GM19238 (cell line): Measurements from ENCODE around the gene PELI2.
"Not testable (repeated sequence)": the region's sequence is repeated elsewhere in the genome, so short reads cannot be mapped to it uniquely, and the experiment has no call there.

Source experiments
- DNase-seq: peaks from one replicate; pipeline ENCODE4 v3.0.0; 2011; ENCODE audit warnings: low spot score; ENCODE audit not compliant: insufficient read length

PELI2 gene

DNA sequence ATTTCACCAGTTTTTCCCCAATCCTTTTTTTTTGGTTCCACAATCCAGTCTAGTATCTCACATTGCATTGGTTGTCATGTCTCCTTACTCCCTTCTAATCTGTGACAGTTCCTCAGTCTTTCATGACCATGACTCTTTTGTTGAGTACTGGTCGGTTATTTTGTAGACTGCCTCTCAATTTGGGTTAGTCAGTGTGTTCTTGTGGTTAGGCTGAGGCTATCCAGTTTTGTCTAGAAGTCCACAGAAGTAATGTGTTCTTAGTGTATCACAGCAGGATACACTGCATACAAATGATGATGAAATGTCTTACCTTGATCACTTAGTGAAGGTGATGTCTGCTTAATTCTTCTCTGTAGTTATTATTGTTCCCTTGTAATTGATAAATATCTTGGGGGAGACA lies 24.8 kb downstream of the PELI2 start:
- no peak for DNase-seq

DNA sequence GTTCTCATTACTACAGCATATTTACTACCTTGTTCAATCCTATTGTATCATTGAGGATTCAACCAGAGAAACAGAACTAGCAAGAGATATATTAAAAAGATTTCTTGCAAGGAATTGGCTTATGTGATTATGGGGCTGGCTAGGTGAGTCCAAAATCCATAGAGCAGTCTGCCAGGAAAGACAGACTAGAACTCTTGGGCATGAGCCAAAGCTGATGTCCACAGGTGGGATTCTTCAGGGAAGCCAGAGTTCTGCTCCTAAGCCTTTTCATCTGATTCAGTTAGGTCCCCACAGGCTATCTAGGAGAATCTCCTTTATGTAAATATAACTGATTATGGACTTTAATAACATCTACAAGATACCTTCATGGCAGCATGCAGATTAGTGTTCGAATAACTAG lies 26.0 kb downstream of the PELI2 start:
- DNase-seq: no peak

DNA sequence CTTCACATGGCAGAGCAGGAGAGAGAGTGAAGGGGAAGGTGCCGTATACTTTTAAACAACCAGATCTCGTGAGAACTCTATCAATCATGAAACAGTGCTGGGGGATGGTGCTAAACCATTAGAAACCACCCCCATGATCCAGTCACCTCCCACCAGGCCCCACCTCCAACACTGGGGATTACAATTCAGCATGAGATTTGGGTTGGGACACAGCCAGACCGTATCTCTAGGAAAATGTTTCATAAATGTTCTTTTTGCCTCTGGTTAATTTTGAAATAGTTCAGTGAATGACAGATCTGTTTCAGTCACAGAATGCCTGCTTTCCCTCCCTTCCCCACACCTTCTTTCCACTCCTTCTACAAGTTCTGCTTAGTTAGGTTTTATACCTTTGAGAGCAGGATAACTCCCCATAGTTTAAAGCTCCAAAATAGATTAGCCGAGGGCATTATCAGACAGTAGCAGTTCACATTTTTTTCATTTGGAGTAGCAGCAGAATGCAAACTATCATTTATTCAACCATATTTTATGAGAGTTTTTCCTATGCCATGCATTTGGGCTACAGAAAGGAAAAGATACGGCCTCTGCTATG lies 27.1 kb downstream of the PELI2 start:
- DNase-seq: no peak

DNA sequence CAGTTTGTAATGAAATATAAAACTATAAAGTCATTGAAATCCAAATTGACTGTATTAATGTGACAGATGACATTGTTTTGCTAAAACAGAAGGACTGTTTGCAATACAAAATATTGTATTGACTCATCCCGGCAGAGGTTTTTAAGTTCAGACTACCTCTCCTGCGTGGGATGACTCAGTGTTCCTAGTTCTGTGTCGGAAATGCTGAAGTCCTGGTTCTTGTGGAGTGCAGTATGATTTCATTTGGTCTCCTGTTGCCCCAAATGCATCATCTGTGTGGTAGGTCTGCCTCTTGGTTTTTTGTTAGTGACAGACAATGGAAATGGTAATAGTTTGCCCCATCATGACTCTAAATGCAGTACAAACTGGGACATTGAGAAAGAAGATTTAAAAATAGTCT lies 27.8 kb downstream of the PELI2 start:
- DNase-seq: no peak

DNA sequence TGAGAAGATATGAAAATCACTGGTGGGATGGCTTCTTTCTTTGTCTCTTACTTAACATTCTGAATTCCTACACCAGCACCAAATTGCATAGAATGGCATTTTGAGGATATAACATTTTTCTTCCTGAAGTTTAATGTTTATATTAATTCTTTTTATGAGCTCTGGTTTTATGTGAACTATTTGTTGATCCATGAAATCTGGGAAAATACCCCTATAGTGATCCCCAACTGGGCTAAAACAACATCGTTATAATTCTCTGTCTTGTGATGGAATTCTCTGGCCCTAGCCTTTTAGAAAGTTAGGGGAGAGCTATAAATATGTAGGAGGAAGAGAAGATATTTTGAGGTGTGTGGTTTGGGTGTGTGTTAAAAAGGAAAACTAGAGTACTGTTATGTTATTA lies 29.2 kb downstream of the PELI2 start:
- DNase-seq: no peak

DNA sequence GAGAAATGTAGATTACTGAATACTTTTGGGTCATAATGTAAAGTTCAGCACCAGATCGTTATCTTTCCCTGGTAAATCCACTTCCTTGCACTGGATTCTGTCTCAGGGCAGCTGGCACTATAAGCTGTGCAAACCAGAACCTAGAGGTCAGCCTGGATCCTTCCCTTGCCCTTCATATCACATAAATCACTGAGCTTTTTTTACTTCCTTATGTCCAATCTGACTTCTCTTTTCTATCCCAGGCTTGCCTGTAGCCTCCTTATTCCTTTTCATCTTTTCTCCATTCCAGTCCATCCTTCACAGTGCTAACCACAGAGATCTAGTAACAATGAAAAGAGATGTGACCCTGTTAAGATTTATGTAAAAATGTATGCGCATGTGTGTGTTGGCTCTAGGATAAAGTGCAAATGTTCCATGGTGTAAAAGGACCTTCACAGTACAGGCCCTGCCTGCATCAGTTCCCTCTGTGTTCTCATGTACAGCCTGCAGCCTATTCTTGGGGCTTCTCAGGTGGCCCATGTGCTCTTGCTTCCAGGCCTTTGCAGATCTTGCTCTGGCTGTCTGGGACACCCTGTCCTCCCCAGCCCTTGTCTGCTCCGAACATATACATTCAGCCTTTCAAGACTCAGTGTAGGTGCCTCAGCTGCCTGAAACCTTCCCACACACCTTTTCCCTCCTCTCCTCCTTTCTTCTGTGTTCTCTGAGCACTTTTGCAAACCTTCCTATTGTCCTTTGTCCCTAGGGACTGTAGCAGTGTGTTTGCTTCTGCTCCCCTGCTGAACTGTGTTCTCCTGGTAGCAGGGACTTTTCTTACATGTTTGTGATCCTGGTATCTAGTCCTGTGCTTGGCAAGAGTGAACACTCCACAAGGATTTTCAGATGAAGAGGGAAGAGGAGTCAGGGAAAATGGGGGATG lies 30.0 kb downstream of the PELI2 start:
- DNase-seq: no peak

DNA sequence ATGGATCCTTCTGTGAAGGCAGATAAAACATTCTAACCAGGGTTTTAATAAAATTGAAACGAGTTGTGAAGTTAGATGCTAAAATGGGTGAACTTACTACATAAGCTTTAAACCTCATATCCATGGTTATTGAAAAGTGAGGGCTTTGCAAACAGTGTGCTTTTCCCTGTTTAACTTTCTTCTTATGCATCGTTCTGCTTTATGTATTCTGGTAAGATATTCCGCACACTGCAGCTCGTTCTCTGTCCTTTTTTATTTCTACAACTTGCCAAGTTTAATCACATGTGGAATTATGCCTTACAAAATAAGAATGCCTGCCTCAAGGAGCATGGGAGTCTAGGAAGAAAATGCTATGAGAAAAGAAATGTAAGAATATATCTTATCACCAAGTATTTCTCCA lies 30.9 kb downstream of the PELI2 start:
- no peak for DNase-seq

DNA sequence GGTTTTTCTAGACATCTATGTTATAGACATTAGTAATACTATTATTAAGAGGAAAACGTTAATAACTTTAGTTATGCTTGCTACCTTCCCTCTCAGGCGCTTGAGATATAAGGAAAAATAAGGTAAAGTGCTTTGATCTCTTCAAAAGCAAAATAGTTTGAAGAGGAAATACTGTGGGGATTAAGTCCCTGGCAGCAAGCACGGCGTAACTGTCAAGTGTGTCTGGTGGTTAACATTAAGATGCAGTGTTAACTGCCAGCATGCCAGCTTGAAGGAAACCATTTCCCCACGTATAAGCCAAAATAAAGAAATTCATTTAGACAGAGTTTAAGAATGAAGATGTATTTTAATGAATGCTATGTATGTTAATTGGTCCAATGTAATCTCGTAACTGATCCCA lies 31.8 kb downstream of the PELI2 start:
- DNase-seq: no peak

DNA sequence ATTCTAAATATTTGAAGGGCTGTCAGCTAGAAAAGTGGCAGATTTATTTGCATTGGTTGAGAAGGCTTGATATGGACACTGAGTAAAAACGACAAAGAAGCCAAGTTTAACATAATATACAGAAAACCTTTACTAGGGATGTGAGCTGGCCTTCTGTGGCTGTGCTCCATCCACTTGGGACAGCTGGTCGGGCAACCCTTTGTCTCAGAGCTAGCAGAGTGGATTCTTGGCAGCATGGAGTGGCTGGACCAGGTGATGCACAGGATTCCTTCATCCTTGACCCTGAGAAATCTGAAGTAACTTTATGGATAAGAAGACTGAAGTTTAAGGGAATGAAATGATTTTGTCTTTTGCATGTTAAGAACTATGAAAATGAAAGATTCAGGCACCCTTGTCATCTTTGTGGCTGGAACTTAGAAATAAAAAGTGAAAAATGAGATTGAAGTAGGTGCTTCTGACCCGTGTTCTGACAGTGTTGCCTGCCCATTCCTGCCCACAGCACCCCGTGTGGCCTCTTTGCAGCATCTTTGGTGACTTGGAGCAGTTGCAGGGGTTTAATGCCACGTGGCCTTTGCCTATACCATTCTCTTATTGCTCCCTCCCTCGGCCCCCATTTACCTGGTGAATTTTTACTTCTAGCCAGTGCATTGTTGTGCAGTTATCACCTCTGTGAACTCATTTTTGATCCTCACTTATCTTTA lies 32.6 kb downstream of the PELI2 start:
- no peak for DNase-seq

DNA sequence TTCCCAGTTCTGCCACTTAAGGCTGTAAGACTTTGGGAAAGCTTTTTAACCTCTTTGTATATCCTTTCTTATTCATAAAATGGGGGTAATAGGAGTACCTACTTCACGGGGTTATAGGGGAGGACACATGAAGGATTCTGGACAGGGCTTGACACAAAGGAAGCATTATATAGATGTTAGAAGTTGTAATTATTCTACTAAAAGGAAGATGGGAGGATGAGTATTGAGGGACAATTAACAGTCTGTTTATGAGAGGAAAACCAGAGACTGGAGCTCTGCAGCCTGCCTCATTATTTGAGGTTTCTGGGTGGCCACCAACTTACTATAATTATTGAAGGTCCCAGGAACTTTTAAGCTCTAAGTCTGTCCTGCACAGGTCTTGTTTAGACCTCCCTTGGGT lies 34.0 kb downstream of the PELI2 start:
- DNase-seq: no peak

DNA sequence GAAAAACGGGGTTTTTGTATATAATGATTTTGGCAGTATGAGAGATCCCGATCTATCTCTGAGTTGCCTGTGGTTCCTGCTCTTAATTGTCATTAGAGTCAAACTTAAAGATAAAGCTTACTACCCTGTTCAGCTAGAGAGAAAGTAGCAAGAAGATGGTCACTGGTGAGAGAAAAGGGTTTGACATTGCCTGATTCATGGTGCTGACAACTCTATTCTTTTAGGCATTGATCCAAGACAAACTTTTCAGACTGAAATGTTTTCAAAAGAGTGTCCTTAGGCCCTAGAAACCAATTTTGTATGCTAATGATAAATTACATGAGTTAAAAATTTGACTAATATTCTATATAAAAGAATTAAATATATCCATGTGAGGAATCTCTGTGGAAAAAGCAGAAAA lies 35.1 kb downstream of the PELI2 start:
- DNase-seq: no peak

DNA sequence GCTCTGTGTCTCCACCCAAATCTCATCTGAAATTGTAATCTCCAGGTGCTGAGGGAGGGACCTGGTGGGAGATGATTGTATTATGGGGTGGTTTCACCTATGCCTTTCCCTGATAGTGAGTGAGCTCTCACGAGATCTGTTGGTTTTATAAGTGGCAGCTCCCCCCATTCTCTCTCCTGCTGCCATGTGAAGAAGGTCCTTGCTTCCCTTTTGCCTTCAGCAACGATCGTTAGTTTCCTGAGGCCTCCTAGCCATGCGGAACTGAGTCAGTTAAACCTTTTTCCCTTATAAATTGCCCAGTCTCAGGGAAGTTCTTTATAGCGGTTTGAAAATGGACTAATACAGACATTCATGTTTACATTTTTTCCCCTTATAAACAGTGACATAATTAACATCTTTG lies 36.1 kb downstream of the PELI2 start:
- DNase-seq: no peak

DNA sequence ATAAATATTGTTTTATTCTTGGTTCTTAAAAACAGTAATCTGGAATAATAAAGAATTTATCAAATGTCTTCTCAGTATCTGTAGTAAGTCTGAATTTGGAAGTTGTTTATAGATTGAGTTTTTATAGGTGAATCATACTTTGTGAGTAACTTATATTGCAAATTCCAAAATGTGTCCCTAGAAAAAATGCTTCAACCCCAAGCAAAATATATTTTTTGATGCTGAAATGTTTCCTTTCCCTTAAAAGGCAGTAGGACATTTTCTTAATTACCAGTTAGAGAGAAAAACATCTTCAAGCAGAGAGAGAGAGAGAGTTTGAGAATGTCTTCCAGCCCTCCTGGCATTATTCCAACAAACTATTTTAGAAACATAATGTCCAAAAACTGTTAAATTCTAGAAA lies 37.9 kb downstream of the PELI2 start:
- DNase-seq: no peak

DNA sequence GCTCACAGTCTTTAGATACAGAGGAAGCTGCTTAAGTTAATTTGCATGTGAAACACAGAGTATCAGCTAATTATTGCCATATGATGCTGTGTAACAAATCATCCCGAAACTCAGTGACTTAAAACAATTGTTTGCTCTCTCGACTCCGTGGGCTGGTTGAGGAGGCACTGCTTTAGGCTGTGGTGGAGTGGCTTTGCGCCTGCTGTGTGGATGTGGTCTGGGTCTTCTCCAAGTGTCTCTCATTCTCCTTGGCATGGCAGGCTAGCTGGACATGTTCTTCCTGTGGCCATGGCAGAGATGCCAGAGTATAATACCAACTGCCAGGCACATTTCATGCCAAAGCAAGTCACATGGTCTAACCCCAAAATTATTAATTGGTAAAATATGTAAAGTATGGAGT lies 40.9 kb downstream of the PELI2 start:
- no peak for DNase-seq

DNA sequence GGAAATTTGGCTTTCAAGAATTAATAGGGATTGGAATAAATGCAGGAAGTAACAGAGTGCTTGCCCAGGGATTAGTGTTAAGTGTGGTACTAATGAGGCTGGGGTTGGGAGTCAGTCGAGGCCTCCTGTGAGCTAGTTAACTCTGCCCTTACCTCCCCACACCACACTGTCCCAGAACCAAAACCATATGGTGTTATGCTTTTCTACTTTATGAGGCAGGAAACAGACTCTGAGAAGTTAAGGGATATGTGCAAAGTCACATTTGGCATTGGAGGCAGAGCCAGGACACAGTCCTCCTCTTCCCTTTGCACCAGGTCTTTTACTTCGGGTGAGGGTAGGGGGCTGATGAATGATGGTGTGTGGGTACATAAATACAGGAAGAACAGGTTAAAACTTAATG lies 41.9 kb downstream of the PELI2 start:
- DNase-seq: no peak

DNA sequence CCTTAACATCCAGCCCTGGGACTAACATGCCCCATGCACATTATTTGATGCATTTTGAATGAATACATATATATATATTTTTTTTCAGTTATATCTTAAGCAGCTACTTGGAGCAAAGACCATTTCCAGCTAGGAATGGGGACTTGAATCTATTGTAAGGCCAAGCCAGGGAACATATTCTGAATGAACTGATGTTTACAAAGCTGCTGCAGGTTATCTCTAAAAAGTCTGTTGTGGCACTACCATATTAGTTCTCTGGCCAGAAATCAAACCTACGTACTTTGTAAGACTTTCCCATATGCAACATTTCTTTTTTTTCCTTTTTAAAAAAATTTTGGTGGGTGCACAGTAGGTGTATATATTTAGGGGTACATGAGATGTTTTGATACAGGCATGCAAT lies 43.4 kb downstream of the PELI2 start:
- DNase-seq: no peak

DNA sequence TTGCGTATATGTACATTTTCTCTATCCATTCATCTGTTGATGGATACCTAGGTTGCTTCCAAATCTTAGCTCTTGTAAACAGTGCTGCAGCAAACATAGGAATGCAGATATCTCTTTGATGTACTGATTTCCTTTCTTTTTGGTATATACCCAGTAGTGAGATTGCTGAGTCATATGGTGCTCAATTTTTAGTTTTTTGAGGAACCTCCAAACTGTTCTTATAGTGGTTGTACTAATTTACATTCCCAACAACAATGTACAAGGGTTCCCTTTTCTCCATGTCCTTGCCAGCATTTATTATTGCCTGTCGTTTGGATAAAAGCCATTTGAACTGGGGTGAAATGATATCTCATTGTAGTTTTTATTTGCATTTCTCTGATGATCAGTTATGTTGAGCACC lies 44.3 kb downstream of the PELI2 start:
- no peak for DNase-seq

DNA sequence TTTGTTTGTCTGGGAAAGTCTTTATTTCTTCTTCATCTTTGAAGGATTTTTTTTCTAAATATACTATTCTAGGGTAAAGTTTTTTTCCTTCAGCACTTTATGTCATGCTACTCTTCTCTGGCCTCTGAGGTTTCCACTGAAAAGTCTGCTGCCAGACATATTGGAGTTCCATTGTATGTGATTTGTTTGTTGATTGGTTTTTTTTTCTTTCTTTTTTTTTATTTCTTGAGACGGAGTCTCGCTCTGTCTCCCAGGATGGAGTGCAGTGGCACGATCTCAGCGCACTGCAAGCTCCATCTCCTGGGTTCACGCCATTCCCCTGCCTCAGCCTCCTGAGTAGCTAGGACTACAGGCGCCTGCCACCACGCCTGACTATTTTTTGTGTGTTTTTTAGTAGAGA lies 48.4 kb downstream of the PELI2 start:
- DNase-seq: not testable (repeated sequence)

DNA sequence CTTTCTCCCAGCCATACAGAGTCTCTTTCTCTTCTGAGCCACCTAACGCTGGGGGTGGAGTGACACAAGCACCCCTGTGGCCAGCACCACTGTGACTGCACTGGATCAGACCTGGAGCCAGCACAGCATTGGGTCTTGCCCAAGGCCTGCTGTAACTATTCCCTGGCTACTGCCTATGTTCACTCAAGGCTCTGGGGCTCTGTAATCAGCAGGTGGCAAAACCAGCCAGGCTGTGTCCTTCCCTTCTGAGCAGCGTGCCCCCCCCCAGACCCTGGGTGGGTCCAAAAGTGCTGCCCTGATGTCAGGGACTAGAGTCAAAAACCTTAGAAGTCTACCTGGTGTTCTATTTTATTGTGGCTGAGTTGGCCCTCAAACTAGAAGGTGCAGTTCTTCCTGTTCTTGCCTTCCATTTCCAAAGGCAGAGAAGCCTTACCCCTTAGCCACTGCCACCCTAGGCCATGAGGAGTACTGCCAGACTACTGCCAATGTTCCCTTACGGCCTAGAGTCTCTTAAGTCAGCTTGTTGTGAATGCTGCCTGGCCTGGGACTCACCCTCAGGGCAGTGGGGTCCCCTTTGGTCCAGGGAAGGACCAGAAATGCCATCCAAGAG lies 49.9 kb downstream of the PELI2 start:
- DNase-seq: no peak

DNA sequence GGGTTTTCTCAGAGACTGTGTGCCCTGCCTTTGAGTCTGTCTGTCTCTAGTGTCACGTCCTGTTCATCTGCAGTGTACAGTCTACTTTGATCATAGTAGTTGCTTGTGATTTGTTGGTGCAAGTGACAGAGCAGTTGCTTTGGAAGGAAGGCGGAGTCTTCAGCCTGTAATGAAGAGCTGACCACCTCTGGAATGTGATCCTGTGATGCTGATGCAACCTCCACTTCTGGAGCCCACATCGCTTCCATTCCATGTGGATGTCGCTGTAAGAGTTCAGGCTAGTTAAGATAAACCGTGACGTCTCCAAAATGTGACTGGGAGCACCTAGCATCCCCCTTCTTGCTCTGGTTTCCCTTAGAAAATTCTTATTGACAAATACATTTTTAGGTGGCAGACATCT lies 51.8 kb downstream of the PELI2 start:
- DNase-seq: no peak

DNA sequence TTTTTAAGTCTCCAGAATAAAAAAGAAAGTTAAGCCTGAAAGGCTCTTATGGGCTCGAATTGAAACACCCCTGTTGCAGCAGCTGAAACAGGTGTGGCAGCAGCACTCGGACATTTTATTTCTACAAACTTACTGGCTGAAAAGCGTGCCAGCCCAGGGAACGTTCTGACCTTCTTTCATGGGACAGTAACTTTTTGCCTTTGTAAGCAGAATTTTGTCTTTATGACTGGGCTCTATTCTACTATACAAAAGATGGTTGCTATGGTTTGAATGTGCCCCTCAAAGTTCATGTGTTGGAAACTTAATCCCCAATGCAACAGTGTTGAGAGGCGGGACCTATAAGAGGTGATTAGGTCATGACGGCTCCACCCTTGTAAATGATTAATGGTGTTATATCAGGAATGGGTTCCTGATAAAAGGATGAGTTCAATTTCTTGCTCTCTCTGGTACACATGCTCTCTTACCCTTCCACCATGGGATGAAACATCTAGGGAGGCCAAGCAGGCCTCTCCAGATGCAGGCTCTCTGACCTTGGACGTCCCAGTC lies 52.7 kb downstream of the PELI2 start:
- DNase-seq: no peak

DNA sequence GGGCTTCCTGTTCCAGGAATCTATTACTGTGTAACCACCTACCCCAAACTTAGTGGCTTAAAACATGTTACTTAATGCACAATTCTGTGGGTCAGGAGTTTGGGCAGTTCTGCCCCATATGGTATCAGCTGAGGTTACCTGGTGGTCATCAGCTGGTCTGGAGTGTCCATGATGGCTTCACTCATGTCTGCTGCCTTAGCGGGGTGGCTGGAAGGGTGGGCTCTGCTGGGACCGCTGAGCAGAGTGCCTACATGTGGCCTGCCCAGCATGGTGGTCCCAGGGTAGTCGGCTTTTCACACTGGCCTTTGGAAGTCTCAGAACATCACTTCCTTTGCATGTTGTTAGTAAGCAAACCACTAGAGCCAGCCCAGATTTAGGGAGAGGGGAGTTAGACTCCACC lies 53.9 kb downstream of the PELI2 start:
- no peak for DNase-seq
